LNCAP (cell line): Measurements from ENCODE around the gene SPP2.

Source experiments
- CTCF ChIP-seq: fragments of 450-650 bp; IDR thresholded peaks from 2 replicates; pipeline ENCODE4 v1.5.1; 2017; ENCODE audit warnings: mild to moderate bottlenecking

Gene SPP2

DNA sequence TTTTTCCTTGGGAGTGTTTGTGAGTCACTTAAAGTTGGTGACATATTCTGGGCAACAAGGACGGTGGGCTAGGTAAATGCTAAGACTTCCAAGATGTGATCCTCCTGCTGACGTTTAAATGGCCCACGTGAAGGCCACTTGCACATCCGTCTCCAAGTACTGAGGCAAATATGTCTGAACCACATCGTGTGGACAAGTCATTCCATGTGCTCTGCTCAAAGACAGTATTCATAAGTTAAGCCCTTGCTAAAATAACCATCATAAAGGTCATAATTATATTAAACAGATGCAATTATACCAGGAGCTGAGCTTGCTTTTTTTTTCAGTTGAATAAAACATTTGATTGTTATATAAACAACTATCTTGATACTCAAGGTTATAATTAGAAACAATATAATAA lies 44.8 kb downstream of the SPP2 start:
- no peak for TF ChIP-seq CTCF

- TF ChIP-seq CTCF, result no peak
These were observed 45.7 kb downstream of the SPP2 start for GRCh38 chr2:234096164-234096563.

DNA sequence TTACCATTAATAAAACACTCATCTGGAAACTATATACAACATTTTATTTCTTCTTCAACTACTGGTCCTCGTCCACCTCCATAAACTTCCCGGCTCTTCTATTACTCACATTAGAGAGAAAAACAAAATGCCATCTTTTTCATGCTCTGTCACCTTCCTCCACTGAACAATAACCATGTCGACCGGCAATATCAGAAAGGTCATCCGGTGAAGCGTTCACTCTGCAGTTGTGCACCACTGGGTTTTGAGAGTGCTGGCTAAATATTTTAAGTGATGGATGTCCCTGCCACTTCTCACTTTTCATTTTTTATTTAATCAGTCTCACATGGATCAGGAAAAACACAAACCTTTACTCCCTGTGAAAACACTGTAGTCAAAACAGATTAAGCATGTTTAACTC lies 48.2 kb downstream of the SPP2 start:
- no peak for TF ChIP-seq CTCF

DNA sequence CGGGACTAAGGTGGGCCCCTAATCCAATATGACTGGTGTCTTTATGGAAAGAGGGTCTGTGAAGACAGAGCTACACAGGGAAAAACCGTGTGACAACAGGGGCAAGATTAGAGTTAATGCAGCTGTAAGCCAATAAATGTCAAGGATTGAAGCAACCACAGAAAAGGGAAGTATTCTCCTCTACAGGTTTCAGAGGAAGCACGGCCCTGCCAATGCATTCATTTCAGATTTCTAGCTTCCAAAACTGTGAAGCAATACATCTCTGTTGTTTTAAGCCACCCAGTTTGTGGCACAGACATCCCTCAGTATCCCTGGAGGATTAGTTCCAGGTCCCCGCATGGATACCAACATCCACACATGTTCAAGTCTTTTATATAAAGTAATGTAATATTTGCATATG lies 48.8 kb downstream of the SPP2 start:
- TF ChIP-seq CTCF, result no peak

DNA sequence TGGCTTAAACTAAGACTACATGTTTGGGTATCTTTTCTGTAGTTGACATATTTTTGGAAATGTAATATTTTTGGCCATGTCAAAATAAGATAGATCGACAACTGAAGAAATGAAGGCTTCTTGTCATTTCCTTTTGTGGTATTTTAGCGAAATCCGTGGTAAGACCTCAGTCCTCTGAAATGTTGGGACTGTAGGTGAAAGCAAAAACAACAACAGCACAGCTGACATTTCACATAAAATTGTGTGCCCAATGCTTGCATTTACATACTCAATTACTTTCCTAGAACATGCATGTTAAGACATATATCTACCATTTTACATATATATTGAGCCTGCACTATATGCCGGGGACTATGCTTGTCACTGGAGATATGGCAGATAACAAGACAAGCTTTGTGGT lies 50.2 kb downstream of the SPP2 start:
- no peak for TF ChIP-seq CTCF

- TF ChIP-seq CTCF, result no peak
These were observed 51.6 kb downstream of the SPP2 start for GRCh38 chr2:234102112-234102511.

DNA sequence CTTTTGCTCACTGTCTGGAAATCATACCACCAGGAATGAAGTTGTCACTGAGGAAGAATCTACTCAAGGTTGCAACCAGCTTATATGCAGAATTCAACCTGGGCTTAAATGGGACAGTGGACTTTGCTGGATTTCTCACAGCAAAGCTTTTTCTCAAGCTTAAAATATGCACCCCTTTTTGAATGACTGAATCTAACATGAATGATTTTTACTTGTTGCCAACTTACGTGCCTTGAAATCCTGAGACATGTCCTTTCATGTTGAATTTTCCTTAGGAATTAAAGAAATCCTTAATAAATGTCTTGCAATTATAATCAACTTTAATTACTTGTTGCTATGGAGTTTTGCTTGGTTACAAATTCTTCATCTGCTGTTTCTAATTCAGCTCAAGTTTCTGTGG lies 57.4 kb downstream of the SPP2 start:
- TF ChIP-seq CTCF, result no peak

- no peak for TF ChIP-seq CTCF
These were observed 58.8 kb downstream of the SPP2 start for GRCh38 chr2:234109321-234109720.
